Measurements from ENCODE around the gene TMEM52B.

DNA sequence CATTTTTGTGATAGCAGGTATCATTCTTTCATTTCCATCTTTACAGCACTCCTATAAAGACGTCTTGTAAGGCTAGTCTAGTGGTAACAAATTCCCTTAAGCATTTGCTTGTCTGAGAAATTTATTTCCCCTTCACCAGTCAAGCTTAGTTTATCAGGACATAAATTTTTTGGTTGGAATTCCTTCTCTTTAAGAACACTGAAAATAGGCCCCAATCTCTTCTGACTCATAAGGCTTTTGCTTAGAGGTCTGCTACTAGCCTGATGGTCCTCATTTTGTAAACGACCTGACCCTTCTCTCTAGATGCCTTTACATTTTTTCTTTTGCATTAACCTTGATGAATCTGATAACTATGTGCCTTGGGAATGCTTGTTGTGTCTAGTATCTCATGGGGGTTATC is 27.2 kb upstream of the TMEM52B start:
- TF ChIP-seq, protein P1, sequence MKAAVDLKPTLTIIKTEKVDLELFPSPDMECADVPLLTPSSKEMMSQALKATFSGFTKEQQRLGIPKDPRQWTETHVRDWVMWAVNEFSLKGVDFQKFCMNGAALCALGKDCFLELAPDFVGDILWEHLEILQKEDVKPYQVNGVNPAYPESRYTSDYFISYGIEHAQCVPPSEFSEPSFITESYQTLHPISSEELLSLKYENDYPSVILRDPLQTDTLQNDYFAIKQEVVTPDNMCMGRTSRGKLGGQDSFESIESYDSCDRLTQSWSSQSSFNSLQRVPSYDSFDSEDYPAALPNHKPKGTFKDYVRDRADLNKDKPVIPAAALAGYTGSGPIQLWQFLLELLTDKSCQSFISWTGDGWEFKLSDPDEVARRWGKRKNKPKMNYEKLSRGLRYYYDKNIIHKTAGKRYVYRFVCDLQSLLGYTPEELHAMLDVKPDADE (IDR thresholded peaks at IDR 0.05): no peak
- TF ChIP-seq, protein P2, sequence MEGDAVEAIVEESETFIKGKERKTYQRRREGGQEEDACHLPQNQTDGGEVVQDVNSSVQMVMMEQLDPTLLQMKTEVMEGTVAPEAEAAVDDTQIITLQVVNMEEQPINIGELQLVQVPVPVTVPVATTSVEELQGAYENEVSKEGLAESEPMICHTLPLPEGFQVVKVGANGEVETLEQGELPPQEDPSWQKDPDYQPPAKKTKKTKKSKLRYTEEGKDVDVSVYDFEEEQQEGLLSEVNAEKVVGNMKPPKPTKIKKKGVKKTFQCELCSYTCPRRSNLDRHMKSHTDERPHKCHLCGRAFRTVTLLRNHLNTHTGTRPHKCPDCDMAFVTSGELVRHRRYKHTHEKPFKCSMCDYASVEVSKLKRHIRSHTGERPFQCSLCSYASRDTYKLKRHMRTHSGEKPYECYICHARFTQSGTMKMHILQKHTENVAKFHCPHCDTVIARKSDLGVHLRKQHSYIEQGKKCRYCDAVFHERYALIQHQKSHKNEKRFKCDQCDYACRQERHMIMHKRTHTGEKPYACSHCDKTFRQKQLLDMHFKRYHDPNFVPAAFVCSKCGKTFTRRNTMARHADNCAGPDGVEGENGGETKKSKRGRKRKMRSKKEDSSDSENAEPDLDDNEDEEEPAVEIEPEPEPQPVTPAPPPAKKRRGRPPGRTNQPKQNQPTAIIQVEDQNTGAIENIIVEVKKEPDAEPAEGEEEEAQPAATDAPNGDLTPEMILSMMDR (conservative IDR thresholded peaks at IDR 0.05; ENCODE audit: low read depth in 2 of 2): no peak
- TF ChIP-seq POLR2AphosphoS5 (IDR thresholded peaks at IDR 0.05; ENCODE audit: low read depth) (no peak), REST (IDR thresholded peaks at IDR 0.05; ENCODE audit: unreplicated experiment) (no peak), EZH2 (IDR thresholded peaks at IDR 0.05; ENCODE audit: low read depth, unreplicated experiment) (no peak), EZH2phosphoT487 (IDR thresholded peaks at IDR 0.05; ENCODE audit: unreplicated experiment) (no peak), CREB1 (CRISPR knock-in tag; IDR thresholded peaks at IDR 0.05; ENCODE audit: low read depth) (no peak), JUNB (IDR thresholded peaks at IDR 0.05; ENCODE audit: unreplicated experiment) (no peak), NANOG (IDR thresholded peaks at IDR 0.05; ENCODE audit: borderline replicate concordance) (no peak), STAT1 (IDR thresholded peaks at IDR 0.05; ENCODE audit: unreplicated experiment) (no peak), ZNF331 (CRISPR knock-in tag; IDR thresholded peaks at IDR 0.05; ENCODE audit: low read depth) (no peak)

Data from GM23338 (cell line).